Adrenal gland (tissue), 5 donors: ENCODE data around the gene TNS4.

Experiments
- CTCF ChIP-seq, 6 experiments: fragments of 450-650 bp in 4 of 6; fragments of 200-600 bp in 2 of 6; sonication (generic) in 1 of 6; IDR thresholded peaks; 1 replicate in 5 of 6; 2 replicates in 1 of 6; pipeline versions ENCODE4 v1.5.1 to v1.8.0; 2016 to 2021; ENCODE audit warnings: antibody characterized with exemption in 6 of 6, mild to moderate bottlenecking in 2 of 6, moderate library complexity in 1 of 6
- POLR2A ChIP-seq, 2 donors: fragments of 450-650 bp; IDR thresholded peaks; one replicate each; pipeline ENCODE4 v1.6.1; 2017; ENCODE audit warnings: antibody characterized with exemption in 2 of 2, mild to moderate bottlenecking in 2 of 2, moderate library complexity in 1 of 2
- donor health status: DM: no; HTN: no; CAD: no.

DNA sequence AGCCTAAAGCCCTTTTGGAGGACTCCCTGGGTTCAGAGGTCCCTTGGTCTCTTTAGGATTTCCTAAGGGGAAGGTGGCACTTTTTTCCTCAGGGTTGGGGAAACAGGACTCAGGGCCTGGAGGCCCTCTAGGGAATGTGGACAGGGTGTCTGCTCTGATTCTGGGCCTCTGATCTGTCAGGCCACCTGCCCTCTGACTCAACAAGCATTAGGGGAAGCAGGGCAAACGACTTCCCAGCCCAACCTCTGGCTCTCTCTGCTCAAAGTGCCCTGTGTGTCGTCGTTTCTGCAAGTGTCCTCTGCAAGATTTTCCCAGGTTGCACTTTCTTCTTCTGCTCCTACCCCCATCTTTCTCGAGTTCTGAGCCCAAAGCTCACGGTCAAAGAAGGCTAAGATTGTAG, 64.8 kb downstream of the TNS4 start:
- TF ChIP-seq CTCF (IDR thresholded peaks at IDR 0.05) (no peak), POLR2A (IDR thresholded peaks at IDR 0.05) (no peak)
